Vagina (tissue), 2 donors: ENCODE data around the gene PPP2R2B.

ENCODE experiments used
- CTCF ChIP-seq, 3 experiments: fragments of 450-650 bp in 2 of 3; fragments of 200-600 bp in 1 of 3; sonication (generic) in 1 of 3; IDR thresholded peaks; one replicate each; pipeline ENCODE4 v1.5.1; 2017 to 2019; ENCODE audit warnings: antibody characterized with exemption in 3 of 3, mild to moderate bottlenecking in 2 of 3, moderate library complexity in 2 of 3
- POLR2A ChIP-seq, 2 donors: fragments of 450-650 bp; IDR thresholded peaks; one replicate each; pipeline ENCODE4 v1.6.1; 2017; ENCODE audit warnings: antibody characterized with exemption in 2 of 2, mild to moderate bottlenecking in 2 of 2, moderate library complexity in 2 of 2
- POLR2AphosphoS5 ChIP-seq, 2 donors: sonication (generic); formaldehyde crosslinking; IDR thresholded peaks; one replicate each; pipeline ENCODE4 v1.9.0; 2017; ENCODE audit warnings: antibody characterized with exemption in 2 of 2, mild to moderate bottlenecking in 2 of 2, low read depth in 1 of 2; ENCODE audit not compliant: insufficient read depth in 1 of 2

GRCh38 chr5:146805081-146805480, 73.5 kb downstream of the PPP2R2B start:
- no peak for TF ChIP-seq POLR2A (IDR thresholded peaks at IDR 0.05)
- TF ChIP-seq CTCF (IDR thresholded peaks at IDR 0.05): no peak
- no peak for TF ChIP-seq POLR2AphosphoS5 (IDR thresholded peaks at IDR 0.05; ENCODE audit: insufficient read depth in 1 of 2, low read depth in 1 of 2)
